WTC11 (cell line): ENCODE results near the gene TIAL1. TPM values are rescaled to one million over a fixed set of nuclear protein-coding genes. Genes with fewer than 3 reads are reported as not detected.
"Not testable (repeated sequence)": the region's sequence is repeated elsewhere in the genome, so short reads cannot be mapped to it uniquely, and the experiment has no call there.

ENCODE experiments used
- ATAC-seq: fragments of 200-7000 bp; cut with Tn5 transposase; 2 replicates; pipeline ENCODE4 v1.10.0; 2021; ENCODE audit warnings: mild to moderate bottlenecking, moderate library complexity
- CTCF ChIA-PET: fragments of 300-600 bp; sonication (Branson Sonifier 250); formaldehyde crosslinking; loops from one replicate; lab custom pipeline; 2021; ENCODE audit warnings: antibody characterized with exemption; lab: Charles Lee
- POLR2A ChIA-PET: fragments of 350-600 bp; sonication (Branson Sonifier 250); formaldehyde crosslinking; loops from one replicate; lab custom pipeline; 2021; ENCODE audit warnings: antibody characterized with exemption; lab: Charles Lee
- DNase-seq: peaks from one replicate; pipeline ENCODE4 v3.0.0; 2021; ENCODE audit warnings: low spot score
- H3K27ac Mint-ChIP-seq: 2 replicates; pipeline ENCODE4 v1.8.0; 2021; ENCODE audit warnings: mixed read lengths
- H3K27me3 Mint-ChIP-seq: 2 replicates; pipeline ENCODE4 v1.8.0; 2021; ENCODE audit warnings: low read depth, mild to moderate bottlenecking, moderate library complexity, mixed read lengths
- H3K36me3 Mint-ChIP-seq: 2 replicates; pipeline ENCODE4 v1.8.0; 2021; ENCODE audit warnings: mixed read lengths
- H3K4me1 Mint-ChIP-seq: 2 replicates; pipeline ENCODE4 v1.8.0; 2022; ENCODE audit warnings: mixed read lengths
- H3K4me3 Mint-ChIP-seq: 2 replicates; pipeline ENCODE4 v1.8.0; 2021; ENCODE audit warnings: mild to moderate bottlenecking, moderate library complexity, mixed read lengths
- H3K9me3 Mint-ChIP-seq: 2 replicates; pipeline ENCODE4 v1.8.0; 2021; ENCODE audit warnings: mixed read lengths
- ATF1 ChIP-seq: sonication (generic); formaldehyde crosslinking; IDR thresholded peaks from 2 replicates; pipeline ENCODE4 v1.8.1; 2023; ENCODE audit warnings: mild to moderate bottlenecking, moderate library complexity, missing genetic modification reagents
- EMX1 ChIP-seq: fragments of 250-450 bp; sonication (Bioruptor Pico); IDR thresholded peaks from 2 replicates; pipeline ENCODE4 v1.8.0; 2021; ENCODE audit warnings: mild to moderate bottlenecking
- FOXJ3 ChIP-seq: sonication (generic); formaldehyde crosslinking; IDR thresholded peaks from 2 replicates; pipeline ENCODE4 v1.9.0; 2021; ENCODE audit warnings: missing genetic modification reagents, mild to moderate bottlenecking, borderline replicate concordance
- HMGA2 ChIP-seq: fragments of 250-450 bp; sonication (Bioruptor Pico); IDR thresholded peaks from 2 replicates; pipeline ENCODE4 v1.4.0; 2021; ENCODE audit warnings: mild to moderate bottlenecking, moderate library complexity
- JAZF1 ChIP-seq: fragments of 250-450 bp; sonication (Bioruptor Pico); IDR thresholded peaks from 2 replicates; pipeline ENCODE4 v1.9.0; 2021; ENCODE audit warnings: moderate library complexity, mild to moderate bottlenecking, inconsistent platforms
- NFE2L1 ChIP-seq: sonication (generic); formaldehyde crosslinking; IDR thresholded peaks from 2 replicates; pipeline ENCODE4 v1.8.1; 2023; ENCODE audit warnings: missing genetic modification reagents
- NFYB ChIP-seq: sonication (generic); formaldehyde crosslinking; conservative IDR thresholded peaks from 2 replicates; pipeline ENCODE4 v1.8.0; 2022; ENCODE audit warnings: low read depth, missing genetic modification reagents
- STAT6 ChIP-seq: sonication (generic); formaldehyde crosslinking; conservative IDR thresholded peaks from 2 replicates; pipeline ENCODE4 v1.8.1; 2023; ENCODE audit warnings: mild to moderate bottlenecking, low read depth, missing genetic modification reagents, moderate library complexity
- ZBTB21 ChIP-seq: sonication (generic); formaldehyde crosslinking; IDR thresholded peaks from 2 replicates; pipeline ENCODE4 v1.8.1; 2023; ENCODE audit warnings: mild to moderate bottlenecking, missing genetic modification reagents, borderline replicate concordance
- ZNF138 ChIP-seq: sonication (generic); formaldehyde crosslinking; conservative IDR thresholded peaks from 2 replicates; pipeline ENCODE4 v1.8.1; 2022; ENCODE audit warnings: mild to moderate bottlenecking, moderate library complexity, missing genetic modification reagents
- ZNF671 ChIP-seq: fragments of 250-450 bp; sonication (Bioruptor Pico); IDR thresholded peaks from 2 replicates; pipeline ENCODE4 v1.8.0; 2021; ENCODE audit warnings: mild to moderate bottlenecking
- total RNA-seq: library from RNA; stranded (reverse); gene quantifications from 3 replicates; pipeline ENCODE4 v1.2.3, GENCODE V29; 2021
- TF ChIP-seq, protein P1 (sequence below): sonication (generic); formaldehyde crosslinking; IDR thresholded peaks from 2 replicates; pipeline ENCODE4 v1.8.0; 2022; ENCODE audit warnings: mild to moderate bottlenecking, missing genetic modification reagents

TIAL1 gene
- total RNA-seq, 1 experiment from 2014 or later, result 170 TPM

DNA sequence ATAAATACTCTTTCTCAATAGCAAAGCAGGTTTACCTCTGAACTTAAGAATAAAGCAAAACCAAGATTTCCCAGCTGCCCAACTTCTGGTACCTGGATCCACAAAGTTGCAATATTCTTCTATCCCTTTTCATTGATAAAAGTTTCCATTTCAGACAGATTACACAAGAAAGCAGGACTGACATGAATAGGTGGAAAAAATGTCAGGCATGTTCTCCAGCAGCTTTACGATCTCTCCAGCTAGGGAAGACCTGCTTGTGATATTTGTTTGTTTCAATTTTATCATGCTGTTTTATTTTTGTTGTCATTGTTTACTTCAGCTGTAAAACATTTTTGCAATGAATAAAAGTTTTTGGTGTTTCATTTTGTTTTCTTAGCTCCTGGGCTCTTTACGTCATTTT lies 63.3 kb downstream of the TIAL1 start:
- H3K27me3 Mint-ChIP-seq, result no peaks in the 10 kb centered on the region
- peaks cover 4% of the 10 kb centered on the region for H3K4me1 Mint-ChIP-seq
- H3K27ac Mint-ChIP-seq, result no peak overlapping the region
- H3K9me3 Mint-ChIP-seq, result no peaks in the 10 kb centered on the region
- TF ChIP-seq ATF1 (no peak), ZNF671 (no peak)
- POLR2A ChIA-PET, result no interaction called here
- CTCF ChIA-PET, result interaction anchor here (1.1 kb wide), 1 partner anchor 44 kb away, joined by 3 read pairs; no protein-coding TSS in a partner anchor
- H3K36me3 Mint-ChIP-seq, result no peaks in the 10 kb centered on the region
- DNase-seq (no peak), ATAC-seq (no peak)
- no peak overlapping the region for H3K4me3 Mint-ChIP-seq

DNA sequence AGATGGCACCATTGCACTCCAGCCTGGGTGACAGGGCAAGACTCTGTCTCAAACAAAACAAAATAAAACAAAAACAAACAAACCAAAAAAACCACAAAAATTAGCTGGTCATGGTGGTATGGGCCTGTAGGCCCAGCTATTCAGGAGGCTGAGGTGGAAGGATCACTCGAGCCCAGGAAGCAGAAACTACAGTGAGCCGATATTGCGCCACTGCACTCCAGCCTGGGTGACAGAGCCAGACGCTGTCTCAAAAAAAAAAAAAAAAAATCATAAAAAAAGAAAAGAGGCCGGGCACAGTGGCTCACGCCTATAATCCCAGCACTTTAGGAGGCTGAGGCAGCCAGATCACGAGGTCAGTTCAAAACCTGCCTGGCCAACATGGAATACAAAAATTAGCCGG lies 64.0 kb downstream of the TIAL1 start:
- DNase-seq, H3K36me3 Mint-ChIP-seq, H3K4me1 Mint-ChIP-seq, ATAC-seq, H3K27ac Mint-ChIP-seq, H3K4me3 Mint-ChIP-seq, H3K9me3 Mint-ChIP-seq, POLR2A ChIA-PET, H3K27me3 Mint-ChIP-seq: not testable (repeated sequence)
- CTCF ChIA-PET, result interaction anchor here (1.1 kb wide), 1 partner anchor 43 kb away, joined by 3 read pairs; no protein-coding TSS in a partner anchor

DNA sequence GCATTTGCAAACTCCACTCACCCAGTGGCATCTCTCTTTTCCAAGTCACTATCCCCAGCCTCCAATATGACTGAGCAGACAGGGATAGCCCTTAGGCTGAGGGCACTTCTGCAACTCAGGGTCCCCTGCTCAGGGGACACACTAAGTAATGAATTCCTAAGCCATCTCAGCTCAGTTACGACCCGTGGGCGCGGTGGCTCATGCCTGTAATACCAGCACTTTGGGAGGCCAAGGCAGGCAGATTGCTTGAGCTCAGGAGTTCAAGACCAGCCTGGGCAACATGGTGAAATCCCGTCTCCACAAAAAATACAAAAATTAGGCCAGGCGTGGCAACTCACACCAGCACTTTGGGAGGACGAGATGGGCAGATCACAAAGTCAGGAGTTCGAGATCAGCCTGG lies 64.5 kb downstream of the TIAL1 start:
- H3K27ac Mint-ChIP-seq, H3K36me3 Mint-ChIP-seq, CTCF ChIA-PET, DNase-seq, H3K27me3 Mint-ChIP-seq, H3K4me3 Mint-ChIP-seq, POLR2A ChIA-PET, H3K4me1 Mint-ChIP-seq, H3K9me3 Mint-ChIP-seq, ATAC-seq: not testable (repeated sequence)

DNA sequence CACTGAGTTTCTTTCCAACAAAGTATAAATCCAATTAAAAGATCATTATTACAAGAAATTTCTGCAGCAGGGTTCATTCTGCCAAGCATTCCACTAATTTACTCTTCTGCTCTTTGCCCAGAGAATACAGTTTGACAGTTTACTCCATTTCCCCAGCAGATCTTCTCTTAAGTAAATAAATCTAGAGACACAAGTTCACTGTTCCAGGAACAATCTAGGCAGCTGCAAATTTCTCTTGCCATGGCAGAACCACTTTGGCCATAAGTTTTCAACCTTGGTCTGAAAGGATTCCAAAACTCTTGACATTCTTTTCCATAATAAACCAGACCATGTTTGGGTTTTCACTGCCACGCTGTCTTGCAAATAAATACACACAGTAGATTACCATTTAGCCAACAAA lies 65.7 kb downstream of the TIAL1 start:
- no peak overlapping the region for H3K4me3 Mint-ChIP-seq
- ATAC-seq (no peak), DNase-seq (no peak)
- H3K9me3 Mint-ChIP-seq, result no peaks in the 10 kb centered on the region
- H3K27ac Mint-ChIP-seq, result no peak overlapping the region
- H3K27me3 Mint-ChIP-seq, result no peaks in the 10 kb centered on the region
- H3K36me3 Mint-ChIP-seq, result no peaks in the 10 kb centered on the region
- TF ChIP-seq FOXJ3 (CRISPR knock-in tag), result no peak
- no peak for TF ChIP-seq HMGA2 (CRISPR knock-in tag)
- TF ChIP-seq NFYB (CRISPR knock-in tag), result no peak
- TF ChIP-seq, all 79 proteins: peak for 0
- CTCF ChIA-PET, result no interaction called here
- no peaks in the 10 kb centered on the region for H3K4me1 Mint-ChIP-seq
- POLR2A ChIA-PET, result interaction anchor here (0.5 kb wide), 1 partner anchor 171 kb away, joined by 3 read pairs; no protein-coding TSS in a partner anchor

DNA sequence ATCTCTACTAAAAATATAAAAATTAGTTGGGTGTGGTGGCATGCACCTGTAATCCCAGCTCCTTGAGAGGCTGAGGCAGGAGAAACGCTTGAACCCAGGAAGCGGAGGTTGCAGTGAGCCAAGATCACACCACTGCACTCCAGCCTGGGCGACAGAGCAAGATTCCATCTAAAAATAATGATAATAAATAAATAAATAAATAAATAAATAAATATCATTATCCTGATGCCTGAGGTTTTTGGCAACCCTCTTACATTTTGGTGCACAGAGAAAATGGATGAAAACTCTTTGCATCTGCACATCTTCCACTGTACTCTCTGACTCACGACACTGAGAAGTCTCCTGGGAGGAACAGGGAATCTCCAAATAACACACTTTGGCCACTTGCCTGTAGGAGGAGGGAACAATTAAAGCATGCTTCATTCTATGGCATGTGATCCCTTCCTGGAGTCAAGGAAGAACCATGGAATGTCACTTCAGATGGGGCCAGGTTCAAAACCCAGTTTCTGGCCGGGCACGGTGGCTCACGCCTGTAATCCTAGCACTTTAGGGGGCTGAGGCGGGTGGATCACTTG lies 68.0 kb downstream of the TIAL1 start:
- H3K27ac Mint-ChIP-seq, POLR2A ChIA-PET, H3K27me3 Mint-ChIP-seq, H3K36me3 Mint-ChIP-seq, H3K4me3 Mint-ChIP-seq, DNase-seq, H3K9me3 Mint-ChIP-seq, H3K4me1 Mint-ChIP-seq, ATAC-seq, CTCF ChIA-PET: not testable (repeated sequence)

- TF ChIP-seq, protein P1, sequence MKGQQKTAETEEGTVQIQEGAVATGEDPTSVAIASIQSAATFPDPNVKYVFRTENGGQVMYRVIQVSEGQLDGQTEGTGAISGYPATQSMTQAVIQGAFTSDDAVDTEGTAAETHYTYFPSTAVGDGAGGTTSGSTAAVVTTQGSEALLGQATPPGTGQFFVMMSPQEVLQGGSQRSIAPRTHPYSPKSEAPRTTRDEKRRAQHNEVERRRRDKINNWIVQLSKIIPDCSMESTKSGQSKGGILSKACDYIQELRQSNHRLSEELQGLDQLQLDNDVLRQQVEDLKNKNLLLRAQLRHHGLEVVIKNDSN (CRISPR knock-in tag), result no peak
- TF ChIP-seq ZNF138 (CRISPR knock-in tag) (no peak), FOXJ3 (CRISPR knock-in tag) (no peak), ZBTB21 (CRISPR knock-in tag) (no peak), EMX1 (no peak), JAZF1 (CRISPR knock-in tag) (no peak), ATF1 (no peak), NFE2L1 (CRISPR knock-in tag) (no peak), STAT6 (CRISPR knock-in tag) (no peak)
- ATAC-seq (peak; percentile 59), DNase-seq (no peak)
- Mint-ChIP-seq H3K27ac (no peak overlapping the region; the same call in 1 of the 2 replicates), H3K4me1 (0 out of 2 replicates have a peak, but pooled peaks cover under 1% of the 10 kb centered on the region), H3K36me3 (no peaks in the 10 kb centered on the region), H3K27me3 (no peaks in the 10 kb centered on the region), H3K9me3 (no peaks in the 10 kb centered on the region), H3K4me3 (no peak overlapping the region)
- ChIA-PET POLR2A (interaction anchor here (0.7 kb wide), 1 partner anchor 1510 kb away, joined by 3 read pairs; no protein-coding TSS in a partner anchor), CTCF (interaction anchor here (1.0 to 2.0 kb wide), 2 partner anchors 11 to 328 kb away, joined by 3 to 5 read pairs; no protein-coding TSS in a partner anchor)
These were observed 69.9 kb downstream of the TIAL1 start for GRCh38 chr10:119526621-119527592.
